WTC11 (cell line): Measurements from ENCODE around the gene PER3. TPM values are rescaled to one million over a fixed set of nuclear protein-coding genes. Genes with fewer than 3 reads are reported as not detected.

Experiments
- ATAC-seq: fragments of 200-7000 bp; cut with Tn5 transposase; 2 replicates; pipeline ENCODE4 v1.10.0; 2021; ENCODE audit warnings: mild to moderate bottlenecking, moderate library complexity
- CTCF ChIA-PET: fragments of 300-600 bp; sonication (Branson Sonifier 250); formaldehyde crosslinking; loops from one replicate; lab custom pipeline; 2021; ENCODE audit warnings: antibody characterized with exemption; lab: Charles Lee
- POLR2A ChIA-PET: fragments of 350-600 bp; sonication (Branson Sonifier 250); formaldehyde crosslinking; loops from one replicate; lab custom pipeline; 2021; ENCODE audit warnings: antibody characterized with exemption; lab: Charles Lee
- DNase-seq: peaks from one replicate; pipeline ENCODE4 v3.0.0; 2021; ENCODE audit warnings: low spot score
- H3K27ac Mint-ChIP-seq: 2 replicates; pipeline ENCODE4 v1.8.0; 2021; ENCODE audit warnings: mixed read lengths
- H3K27me3 Mint-ChIP-seq: 2 replicates; pipeline ENCODE4 v1.8.0; 2021; ENCODE audit warnings: low read depth, mild to moderate bottlenecking, moderate library complexity, mixed read lengths
- H3K36me3 Mint-ChIP-seq: 2 replicates; pipeline ENCODE4 v1.8.0; 2021; ENCODE audit warnings: mixed read lengths
- H3K4me1 Mint-ChIP-seq: 2 replicates; pipeline ENCODE4 v1.8.0; 2022; ENCODE audit warnings: mixed read lengths
- H3K4me3 Mint-ChIP-seq: 2 replicates; pipeline ENCODE4 v1.8.0; 2021; ENCODE audit warnings: mild to moderate bottlenecking, moderate library complexity, mixed read lengths
- H3K9me3 Mint-ChIP-seq: 2 replicates; pipeline ENCODE4 v1.8.0; 2021; ENCODE audit warnings: mixed read lengths
- CDX4 ChIP-seq: fragments of 250-450 bp; sonication (Bioruptor Pico); IDR thresholded peaks from 2 replicates; pipeline ENCODE4 v1.9.0; 2021; ENCODE audit warnings: moderate library complexity, mild to moderate bottlenecking, inconsistent platforms, borderline replicate concordance
- CTCF ChIP-seq: fragments of 200-600 bp; IDR thresholded peaks from 2 replicates; pipeline ENCODE4 v1.8.0; 2022; ENCODE audit warnings: antibody characterized with exemption
- GTF2I ChIP-seq: fragments of 250-450 bp; sonication (Bioruptor Pico); conservative IDR thresholded peaks from 2 replicates; pipeline ENCODE4 v1.4.0; 2021; ENCODE audit warnings: mild to moderate bottlenecking
- HMGXB4 ChIP-seq: sonication (generic); formaldehyde crosslinking; IDR thresholded peaks from 2 replicates; pipeline ENCODE4 v1.8.1; 2023; ENCODE audit warnings: mild to moderate bottlenecking, moderate library complexity, missing genetic modification reagents
- IRF2 ChIP-seq: sonication (generic); formaldehyde crosslinking; IDR thresholded peaks from 2 replicates; pipeline ENCODE4 v1.8.0; 2022; ENCODE audit warnings: low read depth, missing genetic modification reagents, borderline replicate concordance
- NFE2L1 ChIP-seq: sonication (generic); formaldehyde crosslinking; IDR thresholded peaks from 2 replicates; pipeline ENCODE4 v1.8.1; 2023; ENCODE audit warnings: missing genetic modification reagents
- OVOL2 ChIP-seq: fragments of 250-450 bp; sonication (Bioruptor Pico); IDR thresholded peaks from 2 replicates; pipeline ENCODE4 v1.9.0; 2021; ENCODE audit warnings: mild to moderate bottlenecking, borderline replicate concordance
- PRDM15 ChIP-seq: sonication (generic); formaldehyde crosslinking; IDR thresholded peaks from 2 replicates; pipeline ENCODE4 v1.8.0; 2022; ENCODE audit warnings: missing genetic modification reagents
- PREB ChIP-seq: sonication (generic); formaldehyde crosslinking; IDR thresholded peaks from 2 replicates; pipeline ENCODE4 v1.8.1; 2022; ENCODE audit warnings: mild to moderate bottlenecking, missing genetic modification reagents, moderate library complexity, borderline replicate concordance
- SMAD4 ChIP-seq: sonication (generic); formaldehyde crosslinking; IDR thresholded peaks from 2 replicates; pipeline ENCODE4 v1.8.0; 2022; ENCODE audit warnings: mild to moderate bottlenecking, missing genetic modification reagents
- SOX15 ChIP-seq: fragments of 250-450 bp; sonication (Bioruptor Pico); IDR thresholded peaks from 2 replicates; pipeline ENCODE4 v1.9.0; 2021; ENCODE audit warnings: mild to moderate bottlenecking
- SP1 ChIP-seq: sonication (generic); formaldehyde crosslinking; conservative IDR thresholded peaks from 2 replicates; pipeline ENCODE4 v1.8.1; 2022; ENCODE audit warnings: missing genetic modification reagents
- STAT6 ChIP-seq: sonication (generic); formaldehyde crosslinking; conservative IDR thresholded peaks from 2 replicates; pipeline ENCODE4 v1.8.1; 2023; ENCODE audit warnings: mild to moderate bottlenecking, low read depth, missing genetic modification reagents, moderate library complexity
- ZNF121 ChIP-seq: sonication (generic); formaldehyde crosslinking; IDR thresholded peaks from 2 replicates; pipeline ENCODE4 v1.8.0; 2023; ENCODE audit warnings: missing genetic modification reagents
- ZNF232 ChIP-seq: sonication (generic); formaldehyde crosslinking; IDR thresholded peaks from 2 replicates; pipeline ENCODE4 v1.8.0; 2022; ENCODE audit warnings: mild to moderate bottlenecking, missing genetic modification reagents
- ZNF416 ChIP-seq: fragments of 250-450 bp; sonication (Bioruptor Pico); IDR thresholded peaks from 2 replicates; pipeline ENCODE4 v1.9.0; 2021; ENCODE audit warnings: mild to moderate bottlenecking, inconsistent platforms
- ZNF423 ChIP-seq: fragments of 250-450 bp; sonication (Bioruptor Pico); IDR thresholded peaks from 2 replicates; pipeline ENCODE4 v2.1.2; 2022; ENCODE audit warnings: mild to moderate bottlenecking, moderate library complexity
- total RNA-seq: library from RNA; stranded (reverse); gene quantifications from 3 replicates; pipeline ENCODE4 v1.2.3, GENCODE V29; 2021

The PER3 gene
- total RNA-seq, 1 experiment from 2014 or later = 8.5 TPM

- TF ChIP-seq ZNF121 (no peak), ZNF423 (no peak), ZNF232 (CRISPR knock-in tag) (no peak), SMAD4 (CRISPR knock-in tag) (no peak)
Measured at GRCh38 chr1:7857000-7857399, 72.9 kb downstream of the PER3 start (continued).

GRCh38 chr1:7857985-7858384, 73.9 kb downstream of the PER3 start:
- no peak for ATAC-seq
- no peaks in the 10 kb centered on the region for H3K9me3 Mint-ChIP-seq
- ChIA-PET POLR2A (no interaction called here), CTCF (no interaction called here)
- H3K4me3 Mint-ChIP-seq = no peak overlapping the region
- H3K4me1 Mint-ChIP-seq = peaks cover 12% of the 10 kb centered on the region
- no peak for DNase-seq
- H3K36me3 Mint-ChIP-seq = no peaks in the 10 kb centered on the region
- no peak overlapping the region for H3K27ac Mint-ChIP-seq
- TF ChIP-seq SMAD4 (CRISPR knock-in tag) (no peak), CTCF (no peak), SP1 (no peak), PRDM15 (no peak), HMGXB4 (CRISPR knock-in tag) (no peak), GTF2I (CRISPR knock-in tag) (no peak), ZNF416 (CRISPR knock-in tag) (no peak)
- H3K27me3 Mint-ChIP-seq = no peaks in the 10 kb centered on the region

- no peak overlapping the region for H3K4me3 Mint-ChIP-seq
- H3K36me3 Mint-ChIP-seq = no peaks in the 10 kb centered on the region
- CTCF ChIA-PET = no interaction called here
- no peak for DNase-seq
- no peak overlapping the region for H3K27ac Mint-ChIP-seq
- no peak for TF ChIP-seq CTCF
- 0 out of 2 replicates have a peak, but pooled peaks have one; percentile 22 for TF ChIP-seq GTF2I (CRISPR knock-in tag)
- no peak for ATAC-seq
- H3K4me1 Mint-ChIP-seq = peaks cover 5% of the 10 kb centered on the region
- H3K27me3 Mint-ChIP-seq = no peaks in the 10 kb centered on the region
- POLR2A ChIA-PET = no interaction called here
- no peaks in the 10 kb centered on the region; the same call in 1 of the 2 replicates for H3K9me3 Mint-ChIP-seq
Measured at GRCh38 chr1:7859406-7859805, 75.3 kb downstream of the PER3 start.

GRCh38 chr1:7860130-7860529, 76.0 kb downstream of the PER3 start:
- DNase-seq (no peak), ATAC-seq (no peak)
- no peaks in the 10 kb centered on the region for H3K36me3 Mint-ChIP-seq
- no peaks in the 10 kb centered on the region for H3K27me3 Mint-ChIP-seq
- POLR2A ChIA-PET = no interaction called here
- H3K9me3 Mint-ChIP-seq = no peaks in the 10 kb centered on the region; the same call in 1 of the 2 replicates
- CTCF ChIA-PET = no interaction called here
- no peak overlapping the region for H3K4me3 Mint-ChIP-seq
- H3K4me1 Mint-ChIP-seq = peaks cover 5% of the 10 kb centered on the region
- H3K27ac Mint-ChIP-seq = no peak overlapping the region
- TF ChIP-seq STAT6 (no peak), CDX4 (CRISPR knock-in tag) (no peak), NFE2L1 (no peak), OVOL2 (CRISPR knock-in tag) (no peak), PREB (CRISPR knock-in tag) (no peak), SOX15 (no peak), IRF2 (CRISPR knock-in tag) (no peak)
